Measurements from ENCODE around the gene HSD11B2. TPM values are rescaled to one million over a fixed set of nuclear protein-coding genes. Genes with fewer than 3 reads are reported as not detected.

Gene HSD11B2
- total RNA-seq, 2 experiments from 2014 or later = 1.3 to 1.9 TPM

DNA sequence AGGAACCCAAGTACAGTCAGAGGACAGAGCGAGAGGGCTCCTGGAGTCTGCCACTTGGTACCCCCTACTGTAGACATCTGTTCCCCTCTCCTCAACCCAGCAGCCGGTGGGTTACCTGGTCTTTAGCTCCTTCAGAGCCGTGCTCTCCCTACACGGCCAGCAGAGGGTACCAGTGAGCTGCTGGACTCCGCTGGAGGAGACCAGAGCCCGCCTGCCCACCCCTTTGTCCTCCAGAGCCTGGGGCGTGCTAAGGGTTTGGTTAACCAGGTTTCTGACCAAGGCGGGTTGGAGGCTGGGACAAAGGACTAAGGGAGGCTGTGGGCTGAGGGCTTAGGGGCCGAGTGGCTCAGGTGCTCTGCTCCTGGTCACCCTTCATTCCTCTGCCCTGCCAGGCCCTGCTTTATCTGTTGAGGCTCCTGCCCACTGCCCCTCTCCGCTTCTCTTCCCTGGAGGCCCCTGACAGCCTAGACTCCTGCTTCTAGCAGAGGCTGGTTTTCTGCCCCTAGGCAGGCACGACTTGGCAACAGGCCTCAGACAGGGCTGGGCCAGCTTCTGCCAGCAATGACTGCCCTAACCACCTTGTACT is 2.7 kb upstream of the HSD11B2 start:
- POLR2A ChIA-PET = no interaction called here
- CTCF ChIA-PET = interaction anchor here (0.6 to 3.5 kb wide), 28 partner anchors 9 to 274 kb away, joined by 3 to 18 read pairs (median 4); partner anchors contain the start of genes ATP6V0D1, KCTD19, LRRC36 and RIPOR1

DNA sequence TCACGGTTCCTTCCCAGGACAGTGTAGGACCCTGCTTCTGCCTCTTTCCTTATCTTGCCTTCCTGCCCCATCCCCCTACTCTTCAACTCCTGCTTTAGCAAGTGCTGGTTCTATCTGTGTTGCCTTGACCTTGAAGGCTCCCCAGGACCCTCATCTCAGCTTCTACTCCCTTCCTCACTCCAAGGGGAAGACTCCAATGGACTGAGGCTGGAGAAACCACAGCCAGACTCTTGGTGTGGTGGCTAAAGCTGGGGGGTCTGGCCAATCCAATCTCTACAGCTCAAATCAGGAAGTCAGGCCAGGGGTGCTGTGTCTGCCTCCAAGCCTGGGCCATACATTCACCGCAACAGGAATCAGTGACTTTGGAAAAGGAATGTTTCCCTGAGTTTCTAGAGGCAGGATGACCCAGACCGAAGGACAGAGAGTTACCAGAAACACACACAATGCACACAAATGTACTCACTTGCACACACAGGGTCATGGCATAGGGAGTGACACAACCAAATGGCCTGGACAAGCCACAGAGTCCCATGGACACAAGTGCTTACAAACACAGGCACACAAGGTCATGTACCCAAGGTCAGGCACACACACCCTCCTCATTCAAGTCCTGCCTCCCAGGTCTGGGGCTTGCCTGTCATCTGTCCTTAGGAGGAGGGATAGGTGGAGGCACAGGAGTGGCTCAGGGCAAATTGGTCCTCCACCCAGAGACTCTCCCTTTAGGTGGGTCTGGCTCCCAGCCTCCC is 1.7 kb upstream of the HSD11B2 start:
- ChIA-PET POLR2A (no interaction called here), CTCF (interaction anchor here (0.6 to 3.5 kb wide), 16 partner anchors 8 to 148 kb away, joined by 3 to 18 read pairs (median 6); partner anchors contain the start of genes ATP6V0D1, KCTD19, LRRC36 and ZDHHC1)

DNA sequence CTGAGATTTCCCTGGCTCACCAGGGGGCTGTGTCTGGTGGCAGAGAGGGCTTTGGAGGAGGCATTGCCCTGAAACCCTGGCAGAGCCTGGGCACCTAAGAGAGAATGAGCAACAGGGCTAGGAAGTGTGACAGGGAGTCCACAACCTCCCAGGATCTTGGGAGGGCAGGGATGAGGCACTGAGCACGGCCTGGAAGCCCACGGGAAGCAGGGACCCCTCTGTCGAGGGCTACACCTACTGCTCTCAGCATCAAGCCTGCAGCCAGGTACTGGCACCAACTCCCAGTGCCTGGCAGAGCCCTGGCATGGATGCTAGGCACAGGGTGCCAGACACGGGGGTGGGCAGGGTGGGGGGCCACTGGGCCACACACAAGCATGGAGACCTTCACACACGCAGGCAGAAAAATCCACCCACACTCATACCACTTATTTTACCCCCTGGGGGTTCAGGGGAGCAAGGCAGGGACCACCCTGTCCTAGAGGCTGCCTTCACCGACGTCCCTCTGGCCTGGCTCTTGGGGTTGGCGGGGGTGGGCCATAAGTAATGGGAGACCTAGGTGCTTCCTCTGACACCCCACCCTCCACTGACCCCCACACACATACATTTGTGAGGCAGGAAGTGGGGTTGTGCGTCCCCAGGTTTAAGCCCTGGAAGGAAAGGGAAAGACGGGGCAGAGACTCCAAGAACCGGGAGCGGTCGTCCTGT is 970 bp upstream of the HSD11B2 start:
- ChIA-PET CTCF (interaction anchor here (1.5 kb wide), 1 partner anchor 149 kb away, joined by 4 read pairs; no protein-coding TSS in a partner anchor), POLR2A (no interaction called here)

DNA sequence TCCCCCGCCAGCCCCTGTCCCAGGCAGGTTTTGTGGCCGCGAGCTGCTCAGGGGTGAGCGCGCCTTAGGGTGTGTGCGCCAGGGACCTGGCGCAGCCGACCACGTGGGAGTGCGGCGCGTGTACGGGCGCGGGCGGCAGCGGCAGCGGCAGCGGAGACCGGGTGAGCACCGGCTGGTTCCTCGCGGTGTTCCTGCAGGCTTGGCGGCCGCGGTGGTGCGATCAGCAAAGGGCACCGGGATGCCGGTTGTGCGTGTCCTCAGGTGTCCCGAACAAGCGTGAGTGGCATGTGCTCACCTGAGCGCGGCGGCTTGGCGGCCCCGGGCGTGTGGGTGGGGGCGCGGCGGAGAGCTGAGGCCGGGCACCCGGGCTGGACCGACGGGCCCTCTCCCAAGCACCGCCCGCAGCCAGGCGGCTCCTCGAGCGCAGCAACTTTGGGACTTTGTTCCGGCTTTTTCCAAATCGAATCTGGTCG is 381 bp upstream of the HSD11B2 start:
- CTCF ChIA-PET = no interaction called here
- POLR2A ChIA-PET = no interaction called here

DNA sequence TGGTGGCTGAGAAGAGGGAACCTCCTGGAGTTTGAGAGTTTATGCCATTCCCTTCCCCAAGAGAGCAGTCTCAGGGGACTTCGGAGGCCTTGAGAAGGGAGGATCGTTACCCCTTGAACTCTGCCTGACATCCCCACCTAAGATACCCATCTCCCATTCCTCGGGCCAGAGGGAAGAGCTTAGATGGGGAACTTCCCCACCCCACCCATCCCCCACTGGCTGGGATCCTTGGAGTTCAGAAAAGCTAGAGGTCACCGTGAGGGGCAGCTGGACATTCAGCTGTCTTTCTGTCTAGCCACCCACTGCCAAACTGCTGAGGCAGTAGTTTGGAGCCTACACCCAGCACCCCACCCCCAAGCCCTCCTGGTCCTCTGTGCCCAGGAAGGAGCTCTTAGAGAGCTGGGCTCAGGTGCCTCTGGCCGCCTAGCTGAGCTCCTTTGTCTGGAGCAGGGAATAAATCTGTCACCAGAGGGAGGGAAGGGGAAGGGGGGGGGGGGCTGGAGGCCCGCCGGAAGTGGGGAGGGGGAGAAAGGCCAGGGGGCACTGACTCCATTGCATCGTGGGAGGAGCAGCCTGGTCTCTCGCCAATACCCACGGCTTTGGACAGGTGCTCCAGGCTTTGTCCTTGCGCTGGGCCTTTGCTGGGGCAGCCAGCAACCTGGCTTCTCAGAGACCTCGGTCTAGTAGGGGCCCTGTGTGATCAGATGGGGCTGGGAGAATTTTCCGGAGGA is 1.0 kb downstream of the HSD11B2 start:
- CTCF ChIA-PET = no interaction called here
- POLR2A ChIA-PET = no interaction called here

DNA sequence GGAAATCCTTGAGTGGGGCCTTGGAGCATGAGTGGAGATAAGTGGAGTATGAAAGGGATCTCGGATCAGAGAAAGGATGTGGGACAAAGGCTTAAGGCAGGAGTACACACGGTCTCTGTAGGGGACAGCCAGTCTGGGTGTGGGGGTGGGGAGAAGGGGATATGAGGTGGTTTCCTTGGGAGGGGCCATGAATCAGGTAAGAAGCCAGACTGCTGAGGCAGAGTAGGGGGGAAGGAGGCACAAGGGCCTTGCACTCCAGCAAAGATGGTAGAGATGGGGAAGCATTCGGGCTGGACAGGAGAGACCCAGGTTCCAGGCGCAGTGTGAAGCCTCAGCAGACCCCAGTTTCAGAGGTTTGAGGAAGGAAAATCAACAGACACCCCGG is 1.6 kb downstream of the HSD11B2 start:
- ChIA-PET CTCF (no interaction called here), POLR2A (no interaction called here)

DNA sequence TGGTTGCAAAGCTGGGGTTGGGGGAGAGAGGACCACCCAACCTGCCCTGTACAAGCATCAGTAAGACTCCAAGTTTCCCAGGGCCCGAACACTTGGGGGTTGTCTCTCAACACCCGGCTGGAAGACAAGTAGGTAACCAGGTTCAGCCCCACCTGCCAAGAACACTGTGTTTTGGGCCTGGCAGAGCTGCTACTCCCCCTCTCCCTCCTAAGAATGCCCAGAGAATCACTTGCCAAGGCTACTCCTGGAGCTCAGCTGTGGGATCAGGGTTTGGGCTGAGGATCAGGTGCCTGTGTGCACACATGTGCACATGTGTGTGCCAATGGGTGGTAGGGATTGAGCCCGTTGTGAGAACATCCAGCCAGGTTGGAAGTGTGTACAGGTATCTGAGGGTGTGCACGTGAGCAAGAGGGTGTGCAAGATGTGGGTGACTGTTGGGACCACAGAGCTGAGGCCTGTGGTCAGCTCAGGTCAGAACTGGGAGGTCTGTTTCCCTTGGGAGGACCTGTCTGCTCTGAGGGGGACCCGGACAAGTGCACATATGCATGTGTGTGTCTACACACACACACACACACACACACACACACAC is 2.3 kb downstream of the HSD11B2 start:
- ChIA-PET CTCF (interaction anchor here (0.5 to 1.5 kb wide), 2 partner anchors 14 to 118 kb away, joined by 3 read pairs; no protein-coding TSS in a partner anchor), POLR2A (no interaction called here)

DNA sequence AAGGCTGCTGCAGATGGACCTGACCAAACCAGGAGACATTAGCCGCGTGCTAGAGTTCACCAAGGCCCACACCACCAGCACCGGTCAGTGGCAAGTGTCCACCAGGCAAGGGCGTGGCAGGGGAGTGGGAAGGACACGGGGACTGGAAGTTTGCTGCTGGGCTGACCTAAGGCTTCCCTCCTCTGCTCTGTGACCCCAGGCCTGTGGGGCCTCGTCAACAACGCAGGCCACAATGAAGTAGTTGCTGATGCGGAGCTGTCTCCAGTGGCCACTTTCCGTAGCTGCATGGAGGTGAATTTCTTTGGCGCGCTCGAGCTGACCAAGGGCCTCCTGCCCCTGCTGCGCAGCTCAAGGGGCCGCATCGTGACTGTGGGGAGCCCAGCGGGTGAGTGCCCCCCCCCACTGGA is 4.8 kb downstream of the HSD11B2 start:
- ChIA-PET CTCF (interaction anchor here (0.5 to 1.4 kb wide), 5 partner anchors 10 to 135 kb away, joined by 3 to 7 read pairs (median 3); no protein-coding TSS in a partner anchor), POLR2A (no interaction called here)

DNA sequence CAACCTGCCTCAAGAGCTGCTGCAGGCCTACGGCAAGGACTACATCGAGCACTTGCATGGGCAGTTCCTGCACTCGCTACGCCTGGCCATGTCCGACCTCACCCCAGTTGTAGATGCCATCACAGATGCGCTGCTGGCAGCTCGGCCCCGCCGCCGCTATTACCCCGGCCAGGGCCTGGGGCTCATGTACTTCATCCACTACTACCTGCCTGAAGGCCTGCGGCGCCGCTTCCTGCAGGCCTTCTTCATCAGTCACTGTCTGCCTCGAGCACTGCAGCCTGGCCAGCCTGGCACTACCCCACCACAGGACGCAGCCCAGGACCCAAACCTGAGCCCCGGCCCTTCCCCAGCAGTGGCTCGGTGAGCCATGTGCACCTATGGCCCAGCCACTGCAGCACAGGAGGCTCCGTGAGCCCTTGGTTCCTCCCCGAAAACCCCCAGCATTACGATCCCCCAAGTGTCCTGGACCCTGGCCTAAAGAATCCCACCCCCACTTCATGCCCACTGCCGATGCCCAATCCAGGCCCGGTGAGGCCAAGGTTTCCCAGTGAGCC is 5.8 kb downstream of the HSD11B2 start:
- ChIA-PET POLR2A (no interaction called here), CTCF (interaction anchor here (0.6 kb wide), 1 partner anchor 84 kb away, joined by 3 read pairs; no protein-coding TSS in a partner anchor)

DNA sequence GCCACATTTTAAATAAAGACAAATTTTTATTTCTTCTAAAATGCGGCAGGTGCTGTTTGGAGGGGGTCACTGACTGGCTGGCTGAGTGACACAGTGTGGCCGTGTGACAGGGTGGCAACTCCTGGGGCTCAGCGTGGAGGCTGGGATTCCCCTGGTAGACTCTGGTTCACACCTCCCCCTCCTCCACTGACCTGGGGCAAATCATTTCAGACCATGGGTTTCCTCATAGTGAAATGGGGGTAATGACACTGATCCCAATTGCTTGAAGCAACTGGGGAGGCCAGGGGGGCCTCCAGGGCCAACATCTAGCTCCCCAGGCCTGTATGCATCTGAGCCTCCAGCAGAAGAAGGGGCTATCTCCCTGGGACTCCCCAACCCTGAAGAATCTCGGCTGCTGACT is 6.6 kb downstream of the HSD11B2 start:
- ChIA-PET CTCF (interaction anchor here (0.6 to 1.3 kb wide), 4 partner anchors 9 to 111 kb away, joined by 3 to 4 read pairs (median 4); partner anchors contain the start of genes KCTD19 and LRRC36), POLR2A (no interaction called here)

DNA sequence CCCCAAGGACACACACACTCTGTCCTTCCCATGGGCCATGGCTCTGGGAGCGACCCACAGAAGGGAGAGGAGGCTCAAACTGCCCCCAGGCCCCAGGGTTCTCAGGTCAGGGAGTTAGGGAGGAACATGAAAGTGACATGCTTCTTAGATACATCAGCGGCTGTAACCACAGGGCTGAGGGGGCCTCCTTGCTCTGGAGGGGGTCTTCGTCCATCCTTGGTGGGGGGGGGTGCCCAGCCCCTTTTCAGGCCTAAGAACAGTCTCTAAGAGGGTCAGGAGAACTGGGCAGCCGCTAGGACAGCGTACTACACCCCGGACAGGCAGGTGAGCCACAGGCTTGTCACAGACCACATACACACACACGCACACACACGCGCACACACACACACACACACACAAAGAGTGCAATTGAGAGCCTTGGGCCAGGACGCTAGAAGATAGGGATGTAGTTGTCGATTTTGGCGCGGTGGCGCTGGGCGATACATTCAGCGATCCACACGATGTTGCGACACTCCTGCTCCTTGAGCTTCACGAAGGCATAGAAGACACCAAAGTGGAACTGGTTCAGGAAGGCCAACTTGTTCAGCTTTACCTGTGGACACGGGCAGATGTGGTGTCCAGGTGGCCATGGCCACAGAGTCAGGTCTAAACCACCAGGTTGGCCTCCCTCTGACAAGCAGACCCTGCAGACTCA is 7.3 kb downstream of the HSD11B2 start:
- CTCF ChIA-PET = interaction anchor here (1.0 to 3.6 kb wide), 4 partner anchors 9 to 112 kb away, joined by 3 to 16 read pairs (median 4); partner anchors contain the start of genes KCTD19 and LRRC36
- POLR2A ChIA-PET = interaction anchor here (0.6 kb wide), 1 partner anchor 221 kb away, joined by 4 read pairs; no protein-coding TSS in a partner anchor

DNA sequence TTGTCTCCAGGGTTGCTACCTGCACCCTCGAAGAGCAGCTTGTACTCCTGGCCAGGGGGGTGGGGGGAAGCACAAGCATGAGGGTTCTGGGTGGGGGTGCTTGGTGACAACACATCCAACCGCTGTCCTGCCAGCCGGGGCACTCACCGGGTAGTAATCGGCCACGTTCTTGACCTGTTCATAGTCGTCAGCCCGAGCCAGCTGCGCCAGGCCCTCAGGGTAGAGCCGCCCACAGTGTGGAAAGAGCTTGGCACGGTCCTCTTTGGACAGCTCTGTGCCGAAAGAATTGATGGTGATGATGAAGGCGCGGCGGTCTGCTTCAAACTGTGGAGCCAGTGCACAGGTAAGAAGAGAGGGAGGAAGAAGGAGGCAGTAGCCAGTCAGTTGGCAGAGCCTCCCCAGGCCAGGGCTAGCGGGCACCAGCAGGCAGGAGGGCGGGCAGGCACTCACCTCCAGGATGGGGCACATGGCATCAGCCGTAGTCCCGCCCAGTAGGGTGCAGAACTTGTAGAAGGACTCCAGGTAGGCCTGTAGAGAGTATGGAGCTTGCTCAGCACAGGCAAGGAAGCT is 8.0 kb downstream of the HSD11B2 start:
- CTCF ChIA-PET = interaction anchor here (1.3 to 3.6 kb wide), 2 partner anchors 9 to 11 kb away, joined by 4 to 16 read pairs; no protein-coding TSS in a partner anchor
- POLR2A ChIA-PET = interaction anchor here (0.6 kb wide), 1 partner anchor 220 kb away, joined by 4 read pairs; no protein-coding TSS in a partner anchor

DNA sequence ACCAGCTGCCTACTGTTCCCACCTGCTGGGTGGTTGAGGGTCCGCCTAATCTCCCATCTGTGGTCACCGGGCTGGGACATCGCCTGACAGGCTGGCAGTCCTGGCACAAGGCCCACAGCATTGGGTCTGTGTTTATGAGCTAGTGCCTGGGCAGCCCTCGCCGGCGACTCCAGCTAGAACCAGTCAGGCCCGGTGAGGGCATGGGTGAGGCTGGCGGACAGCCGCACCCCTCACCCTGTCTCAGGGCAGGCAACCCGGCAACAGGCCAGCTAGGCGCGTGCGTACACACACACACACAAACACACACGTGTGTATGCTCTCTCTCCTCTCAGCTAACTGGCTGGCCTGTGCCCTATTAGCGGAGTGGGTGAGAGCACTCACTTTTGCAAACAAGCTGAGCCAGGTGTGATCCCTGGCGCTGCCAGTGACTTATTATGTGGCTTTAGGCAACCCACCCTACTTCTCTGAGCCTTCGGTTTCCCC is 10.4 kb downstream of the HSD11B2 start:
- ChIA-PET POLR2A (no interaction called here), CTCF (interaction anchor here (1.9 to 3.6 kb wide), 2 partner anchors 13 to 24 kb away, joined by 6 to 16 read pairs; no protein-coding TSS in a partner anchor)

DNA sequence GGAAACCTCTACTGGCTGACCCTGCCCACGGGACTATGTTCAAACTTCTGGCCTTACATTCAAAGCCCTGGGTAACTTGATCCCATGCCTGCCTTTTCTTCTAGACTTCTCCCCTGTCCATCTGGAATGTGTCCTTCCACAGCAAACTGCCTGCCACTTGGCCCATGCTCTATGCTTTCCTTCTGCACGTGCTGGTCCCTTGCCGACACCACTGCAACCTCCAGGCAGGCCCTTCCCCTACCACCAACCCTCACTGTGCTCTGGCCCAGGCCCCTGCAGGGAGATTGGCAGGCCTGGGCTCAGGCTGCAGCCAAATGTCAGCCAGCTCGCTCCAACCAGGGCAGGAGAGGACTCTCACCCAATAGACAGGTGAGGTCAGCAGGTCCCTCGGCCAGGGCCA is 11.0 kb downstream of the HSD11B2 start:
- ChIA-PET CTCF (interaction anchor here (1.9 to 3.6 kb wide), 2 partner anchors 14 to 24 kb away, joined by 6 to 16 read pairs; no protein-coding TSS in a partner anchor), POLR2A (no interaction called here)

DNA sequence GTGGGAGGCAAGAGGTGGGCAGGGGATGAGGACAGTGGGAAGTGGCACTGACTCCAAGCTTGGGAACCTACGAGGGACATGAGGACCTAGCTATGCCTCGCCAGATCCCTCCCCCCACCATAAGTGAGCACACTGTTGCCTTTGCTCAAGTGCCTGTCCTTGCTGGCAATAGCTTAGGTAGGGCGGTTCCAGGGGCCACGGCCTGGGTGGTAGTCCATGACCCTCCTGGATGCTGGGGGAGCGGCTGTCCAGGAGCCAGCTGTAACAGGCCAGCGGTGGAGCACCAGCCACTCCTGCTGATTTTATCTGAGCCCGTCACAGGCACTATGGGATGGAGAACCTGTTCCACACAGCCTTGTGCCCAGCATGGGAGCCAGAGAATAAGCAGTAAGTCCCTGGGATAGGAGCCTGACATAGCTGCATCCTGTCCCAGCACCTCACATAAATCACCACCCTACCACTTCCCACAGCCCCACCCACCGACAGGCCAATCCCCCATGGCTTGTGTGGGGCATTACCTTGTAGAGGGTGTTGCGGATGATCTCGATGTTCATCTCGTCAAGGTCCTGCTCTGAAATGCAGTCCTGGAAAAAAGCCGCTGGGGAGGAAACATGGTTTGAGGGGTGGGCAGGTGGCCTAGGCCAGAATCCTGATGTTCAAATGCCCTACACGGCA is 11.8 kb downstream of the HSD11B2 start:
- ChIA-PET CTCF (interaction anchor here (1.4 to 1.9 kb wide), 2 partner anchors 15 to 23 kb away, joined by 4 to 6 read pairs; no protein-coding TSS in a partner anchor), POLR2A (no interaction called here)

DNA sequence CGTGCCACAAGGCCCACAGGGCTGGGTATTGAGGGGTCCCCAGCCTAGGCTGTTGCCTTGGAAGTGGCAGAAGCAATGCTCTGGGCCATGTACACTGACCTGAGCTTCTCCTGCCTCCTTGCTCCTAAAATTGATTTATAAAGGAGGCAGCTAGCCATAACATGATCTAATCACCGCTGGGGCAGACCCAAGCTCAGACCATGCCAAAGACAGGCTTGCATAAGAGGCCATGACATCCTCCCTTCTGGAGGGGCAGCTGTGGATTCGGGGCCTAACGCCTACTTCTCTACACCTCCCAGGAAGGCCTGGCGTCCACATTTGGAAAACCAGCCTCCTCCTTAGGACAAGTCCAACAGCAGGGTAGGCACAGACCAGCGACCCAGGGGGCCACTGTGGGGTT is 12.3 kb downstream of the HSD11B2 start:
- ChIA-PET CTCF (interaction anchor here (1.4 kb wide), 1 partner anchor 15 kb away, joined by 4 read pairs; no protein-coding TSS in a partner anchor), POLR2A (no interaction called here)

Data from activated CD8-positive, alpha-beta memory T cell treated with anti-CD3 and anti-CD28 coated beads for 36 hours (primary cell).